ENCODE results near the gene TMEM163.

The TMEM163 gene

DNA sequence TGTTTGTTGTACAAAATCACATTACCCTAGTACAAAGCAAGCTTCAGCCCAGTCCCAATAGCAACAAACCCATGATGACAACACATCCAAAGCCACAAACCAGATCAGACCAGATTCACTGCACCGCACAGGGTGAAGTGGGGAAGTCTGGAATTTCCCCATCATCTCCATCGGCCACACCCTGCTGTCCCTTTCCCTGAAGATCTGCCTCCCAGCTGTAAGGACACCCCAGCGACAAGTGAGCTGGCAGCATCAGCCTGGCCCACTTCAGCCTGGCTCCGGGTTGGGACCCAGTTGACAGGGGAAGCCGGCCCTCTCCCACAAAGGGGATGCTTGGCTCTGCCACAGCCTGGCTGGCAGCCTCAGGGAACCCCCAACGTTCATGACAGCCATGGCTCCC, 257.3 kb downstream of the TMEM163 start:
- H3K4me1 ChIP-seq (ENCODE audit: control insufficient read depth in 1 of 2, insufficient read depth in 1 of 2, low read depth in 1 of 2, low read length in 1 of 2): no peaks in the 10 kb centered on the region
- peaks cover under 1% of the 10 kb centered on the region for H3K36me3 ChIP-seq
- H3K27me3 ChIP-seq: no peaks in the 10 kb centered on the region
- no peak overlapping the region for H3K27ac ChIP-seq
- no peak overlapping the region for H3K4me3 ChIP-seq (ENCODE audit: low read depth in 1 of 2, low read length in 1 of 2)
- no peaks in the 10 kb centered on the region for H3K9me3 ChIP-seq
- no peak for TF ChIP-seq CTCF (IDR thresholded peaks at IDR 0.05)

- Histone ChIP-seq H3K4me3 (ENCODE audit: low read depth in 1 of 2, low read length in 1 of 2) (no peak overlapping the region), H3K27me3 (no peaks in the 10 kb centered on the region), H3K36me3 (peaks cover 10% of the 10 kb centered on the region), H3K9me3 (no peaks in the 10 kb centered on the region), H3K4me1 (ENCODE audit: control insufficient read depth in 1 of 2, insufficient read depth in 1 of 2, low read depth in 1 of 2, low read length in 1 of 2) (no peaks in the 10 kb centered on the region), H3K27ac (no peak overlapping the region)
- TF ChIP-seq CTCF (IDR thresholded peaks at IDR 0.05): no peak
These were observed 258.2 kb downstream of the TMEM163 start for GRCh38 chr2:134460583-134460998.

GRCh38 chr2:134459706-134460406, 258.9 kb downstream of the TMEM163 start:
- Histone ChIP-seq H3K4me1 (ENCODE audit: control insufficient read depth in 1 of 2, insufficient read depth in 1 of 2, low read depth in 1 of 2, low read length in 1 of 2) (no peaks in the 10 kb centered on the region), H3K36me3 (peaks cover 13% of the 10 kb centered on the region), H3K9me3 (no peaks in the 10 kb centered on the region), H3K27ac (no peak overlapping the region), H3K27me3 (no peaks in the 10 kb centered on the region), H3K4me3 (ENCODE audit: low read depth in 1 of 2, low read length in 1 of 2) (no peak overlapping the region)
- TF ChIP-seq CTCF (IDR thresholded peaks at IDR 0.05): no peak

DNA sequence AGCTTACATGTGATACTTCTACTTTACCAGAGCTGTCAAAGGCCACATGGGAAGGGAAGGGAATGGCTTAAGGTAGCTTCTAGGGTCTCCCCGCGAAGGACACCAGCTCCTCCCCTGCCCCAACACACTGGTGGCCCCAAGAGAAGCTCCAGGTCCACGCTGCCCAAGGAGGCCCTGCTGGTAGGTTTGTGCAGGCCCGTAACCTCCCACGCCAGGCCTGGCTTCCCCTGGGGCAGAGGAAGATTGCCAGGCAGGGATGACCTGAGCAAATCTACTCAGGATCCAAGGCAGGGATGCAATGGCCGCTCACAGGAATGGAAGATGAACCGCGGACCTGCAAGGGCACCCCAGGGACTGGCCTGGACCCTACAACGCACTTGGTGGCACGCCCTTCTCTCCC, 259.9 kb downstream of the TMEM163 start:
- no peak overlapping the region for H3K4me3 ChIP-seq (ENCODE audit: low read depth in 1 of 2, low read length in 1 of 2)
- no peak overlapping the region for H3K27ac ChIP-seq
- no peaks in the 10 kb centered on the region for H3K9me3 ChIP-seq
- H3K4me1 ChIP-seq (ENCODE audit: control insufficient read depth in 1 of 2, insufficient read depth in 1 of 2, low read depth in 1 of 2, low read length in 1 of 2): no peaks in the 10 kb centered on the region
- no peaks in the 10 kb centered on the region for H3K27me3 ChIP-seq
- H3K36me3 ChIP-seq: peaks cover 21% of the 10 kb centered on the region
- no peak for TF ChIP-seq CTCF (IDR thresholded peaks at IDR 0.05)

DNA sequence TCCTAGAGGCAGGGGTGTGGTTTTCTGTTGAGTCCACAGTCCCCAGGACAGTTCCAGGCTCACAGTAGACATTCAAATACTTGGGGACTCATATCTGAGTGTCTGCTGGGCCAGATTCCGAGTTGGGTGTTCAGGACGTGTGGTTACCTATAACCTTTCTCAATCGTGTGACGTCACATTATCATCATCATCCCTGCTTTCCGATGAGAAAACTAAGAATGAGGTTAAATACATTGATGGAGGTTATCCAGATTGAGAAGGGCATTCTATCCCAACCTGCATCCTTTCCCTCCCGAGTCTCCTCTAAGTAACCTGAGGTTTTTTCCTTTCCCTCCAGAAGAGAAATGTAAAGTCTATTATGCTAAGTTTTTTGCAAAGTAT, 260.3 kb downstream of the TMEM163 start:
- Histone ChIP-seq H3K27ac (no peak overlapping the region), H3K4me3 (ENCODE audit: low read depth in 1 of 2, low read length in 1 of 2) (no peak overlapping the region), H3K27me3 (no peaks in the 10 kb centered on the region), H3K36me3 (peaks cover 26% of the 10 kb centered on the region), H3K9me3 (no peaks in the 10 kb centered on the region), H3K4me1 (ENCODE audit: control insufficient read depth in 1 of 2, insufficient read depth in 1 of 2, low read depth in 1 of 2, low read length in 1 of 2) (no peaks in the 10 kb centered on the region)
- no peak for TF ChIP-seq CTCF (IDR thresholded peaks at IDR 0.05)
